T-helper 9 cell (primary cell): ENCODE data around the gene MAPRE3.

Source experiments
- DNase-seq: peaks from one replicate; pipeline ENCODE4 v3.0.0-alpha.2; 2020

The MAPRE3 gene

GRCh38 chr2:26986576-26986975 is 16.1 kb downstream of the MAPRE3 start:
- DNase-seq = no peak

DNA sequence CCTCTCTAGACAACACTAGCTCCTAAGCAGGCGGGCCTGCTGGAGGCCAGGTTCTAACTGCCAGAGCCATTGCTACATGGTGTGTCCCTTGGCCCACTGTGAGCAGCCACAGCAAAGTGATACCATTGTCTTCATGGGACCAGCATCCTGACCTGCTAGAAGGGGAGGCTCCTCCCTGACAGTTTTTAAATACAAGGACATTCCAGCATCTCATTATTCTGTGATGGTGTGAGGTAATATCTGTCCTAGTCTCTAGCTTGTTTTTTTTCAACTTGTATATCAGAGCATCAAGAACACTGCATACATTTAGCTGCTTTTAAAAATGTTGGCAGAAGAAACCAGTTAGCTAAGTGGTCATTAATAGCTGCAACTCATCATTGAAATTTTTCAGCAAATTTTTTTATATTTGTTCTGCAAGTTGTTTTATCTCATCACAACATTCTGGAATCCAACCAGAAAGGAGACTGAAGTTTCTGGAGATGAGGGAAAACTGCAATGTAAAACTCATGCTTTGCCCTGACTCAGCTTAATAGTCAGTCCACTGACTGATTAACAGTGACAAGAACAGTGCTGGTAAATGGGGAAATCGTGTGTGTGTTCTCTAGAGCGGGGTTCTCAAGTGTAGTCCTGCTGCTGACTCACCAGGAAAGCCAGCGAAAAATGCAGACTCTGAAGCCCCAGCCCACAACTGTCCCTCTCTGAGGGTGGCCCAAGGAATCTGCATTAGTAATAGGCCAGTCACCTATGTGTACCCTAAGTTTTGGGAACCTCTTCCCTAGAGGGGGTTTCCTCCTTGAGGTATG is 17.8 kb downstream of the MAPRE3 start:
- no peak for DNase-seq

DNA sequence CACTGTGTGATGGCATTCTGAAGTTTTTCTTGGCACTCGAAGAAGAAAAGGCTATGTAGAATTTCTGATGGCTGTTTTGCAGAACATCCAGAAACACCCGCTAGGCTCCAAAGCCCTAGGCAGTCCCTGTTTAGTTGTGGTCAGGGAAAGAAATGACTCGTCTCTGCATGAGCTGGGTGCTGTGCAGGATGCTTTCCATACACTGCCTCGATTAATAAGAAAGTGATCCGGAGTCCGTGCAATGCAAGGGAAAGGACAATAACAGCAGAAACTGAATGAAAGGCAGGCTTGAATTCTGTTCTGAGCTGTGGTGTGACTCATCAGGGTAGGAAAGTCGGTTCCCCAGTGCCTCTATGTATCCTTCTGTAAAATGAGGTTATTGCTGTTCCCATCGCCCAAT is 18.7 kb downstream of the MAPRE3 start:
- DNase-seq = no peak

GRCh38 chr2:26991717-26992116 is 21.3 kb downstream of the MAPRE3 start:
- no peak for DNase-seq

- no peak for DNase-seq
Measured at GRCh38 chr2:26993768-26994167, 23.3 kb downstream of the MAPRE3 start.

- no peak for DNase-seq
Measured at GRCh38 chr2:26994983-26995382, 24.5 kb downstream of the MAPRE3 start.

DNA sequence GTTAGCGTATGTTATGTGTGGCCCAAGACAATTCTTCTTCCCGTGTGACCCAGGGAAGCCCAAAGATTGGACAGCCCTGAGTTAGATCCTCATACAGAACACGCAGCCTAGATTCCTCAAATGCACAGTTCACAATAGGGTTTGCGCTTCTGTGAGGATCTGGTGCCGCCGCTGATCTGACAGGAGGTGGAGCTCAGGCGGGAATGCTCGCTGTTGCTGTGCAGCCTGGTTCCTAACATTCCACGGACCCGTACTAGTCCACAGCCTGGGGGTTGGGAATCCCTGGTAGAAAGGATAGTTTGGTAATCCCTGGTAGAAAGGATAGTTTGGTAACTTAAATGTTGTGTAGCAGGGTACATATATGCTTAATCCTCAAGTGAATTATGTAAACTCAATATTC is 27.0 kb downstream of the MAPRE3 start:
- DNase-seq = no peak

DNA sequence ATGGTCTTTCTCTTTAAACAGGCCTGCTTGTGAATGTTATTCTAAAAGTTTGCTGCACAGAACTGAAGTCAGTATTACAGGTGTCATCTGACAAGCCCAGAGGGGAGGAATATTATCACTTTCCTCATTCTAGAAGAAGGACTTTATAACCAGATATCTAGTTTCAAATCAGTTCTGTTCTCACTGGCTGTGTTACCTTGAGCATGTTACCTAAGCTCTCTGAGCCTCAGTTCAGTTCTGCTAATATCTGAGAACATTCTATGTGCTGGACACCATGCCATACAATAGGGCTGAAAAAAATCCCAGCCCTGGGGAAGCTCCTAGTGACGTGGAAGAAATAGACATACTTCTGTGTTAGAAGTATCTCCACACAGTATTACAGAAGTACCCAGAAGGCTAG is 27.9 kb downstream of the MAPRE3 start:
- DNase-seq = no peak

GRCh38 chr2:27000228-27000627 is 29.8 kb downstream of the MAPRE3 start:
- DNase-seq = no peak

DNA sequence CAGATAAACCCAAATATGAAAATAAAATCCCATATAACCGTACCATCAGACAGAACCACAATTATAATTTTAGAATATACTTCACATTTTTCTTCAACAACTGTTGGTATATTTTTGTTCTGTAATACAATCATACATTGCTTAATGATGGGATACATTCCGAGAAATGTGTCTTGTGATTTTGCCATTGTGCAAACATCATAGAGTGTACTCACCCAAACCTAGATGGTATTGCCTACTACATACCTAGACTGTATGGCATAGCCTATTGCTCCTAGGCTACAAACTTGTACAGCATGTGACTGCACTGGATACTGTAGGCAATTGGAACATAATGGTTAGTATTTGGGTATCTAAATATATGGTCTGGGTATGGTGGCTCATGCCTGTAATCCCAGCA is 30.6 kb downstream of the MAPRE3 start:
- DNase-seq = no peak

- DNase-seq = no peak
Measured at GRCh38 chr2:27001950-27002349, 31.5 kb downstream of the MAPRE3 start.

GRCh38 chr2:27003007-27003406 is 32.6 kb downstream of the MAPRE3 start:
- no peak for DNase-seq

DNA sequence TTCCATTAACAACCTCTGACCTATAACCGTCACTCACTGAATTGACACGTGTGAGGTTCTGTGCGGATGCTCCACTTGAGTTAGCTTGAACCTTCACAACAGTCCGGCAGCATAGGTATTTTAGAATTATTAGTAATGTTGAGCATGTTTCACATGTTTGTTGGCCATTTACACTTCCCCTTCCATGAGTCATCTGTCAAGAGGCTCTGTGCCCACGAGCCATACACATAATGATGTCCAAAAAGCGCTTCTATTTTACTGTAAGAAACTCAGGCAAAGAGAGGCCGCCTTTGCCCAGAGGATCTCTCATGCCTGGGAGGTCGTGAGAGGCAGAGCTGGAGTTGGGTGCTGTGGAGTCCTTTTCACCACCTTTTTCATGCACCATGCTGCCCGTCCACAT is 33.4 kb downstream of the MAPRE3 start:
- DNase-seq = no peak

- DNase-seq = no peak
Measured at GRCh38 chr2:27006602-27007415, 36.4 kb downstream of the MAPRE3 start.

GRCh38 chr2:27007416-27008374 is 37.3 kb downstream of the MAPRE3 start:
- DNase-seq = no peak

- no peak for DNase-seq
Measured at GRCh38 chr2:27008678-27009077, 38.2 kb downstream of the MAPRE3 start.

GRCh38 chr2:27009083-27009482 is 38.6 kb downstream of the MAPRE3 start:
- DNase-seq = no peak

DNA sequence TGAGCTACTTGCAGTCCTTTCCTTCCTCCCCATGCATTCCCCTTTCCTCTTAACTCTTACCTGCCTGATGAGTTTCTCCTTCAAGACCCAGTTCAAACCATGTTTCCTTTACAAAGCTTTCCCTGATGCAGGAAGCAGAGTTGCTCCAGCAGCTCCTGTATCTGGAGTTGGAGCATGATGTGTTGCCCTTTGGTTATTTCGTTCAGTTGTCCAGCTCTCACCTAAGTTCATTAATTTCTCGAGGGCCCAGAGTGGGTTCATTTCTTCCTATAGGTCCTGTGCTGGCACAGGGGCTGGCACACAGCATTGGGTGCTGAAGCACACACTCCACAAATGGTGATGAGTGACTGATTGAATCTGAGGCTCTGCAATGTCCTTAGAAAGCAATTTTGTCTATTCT is 39.3 kb downstream of the MAPRE3 start:
- no peak for DNase-seq

- DNase-seq = no peak
Measured at GRCh38 chr2:27010139-27010538, 39.7 kb downstream of the MAPRE3 start.

DNA sequence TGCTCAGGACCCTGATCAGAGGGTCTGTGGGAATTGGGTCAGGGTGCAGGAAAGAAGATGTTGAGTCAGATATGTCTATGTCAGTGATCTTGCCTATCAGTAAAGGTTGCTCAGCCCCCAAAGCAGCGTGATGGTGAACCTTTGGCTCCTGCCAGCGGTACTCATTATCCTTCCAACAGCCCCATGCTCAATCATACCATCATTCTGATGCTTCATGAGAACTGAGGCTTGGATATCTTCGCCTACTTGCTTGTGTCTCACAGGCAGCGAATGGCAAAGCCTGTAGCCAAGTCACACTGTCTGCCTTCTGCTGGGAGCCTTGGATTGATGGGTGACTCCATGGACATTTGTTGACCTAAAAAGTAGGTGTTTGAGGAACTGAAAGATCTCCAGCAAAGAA is 43.3 kb downstream of the MAPRE3 start:
- no peak for DNase-seq

DNA sequence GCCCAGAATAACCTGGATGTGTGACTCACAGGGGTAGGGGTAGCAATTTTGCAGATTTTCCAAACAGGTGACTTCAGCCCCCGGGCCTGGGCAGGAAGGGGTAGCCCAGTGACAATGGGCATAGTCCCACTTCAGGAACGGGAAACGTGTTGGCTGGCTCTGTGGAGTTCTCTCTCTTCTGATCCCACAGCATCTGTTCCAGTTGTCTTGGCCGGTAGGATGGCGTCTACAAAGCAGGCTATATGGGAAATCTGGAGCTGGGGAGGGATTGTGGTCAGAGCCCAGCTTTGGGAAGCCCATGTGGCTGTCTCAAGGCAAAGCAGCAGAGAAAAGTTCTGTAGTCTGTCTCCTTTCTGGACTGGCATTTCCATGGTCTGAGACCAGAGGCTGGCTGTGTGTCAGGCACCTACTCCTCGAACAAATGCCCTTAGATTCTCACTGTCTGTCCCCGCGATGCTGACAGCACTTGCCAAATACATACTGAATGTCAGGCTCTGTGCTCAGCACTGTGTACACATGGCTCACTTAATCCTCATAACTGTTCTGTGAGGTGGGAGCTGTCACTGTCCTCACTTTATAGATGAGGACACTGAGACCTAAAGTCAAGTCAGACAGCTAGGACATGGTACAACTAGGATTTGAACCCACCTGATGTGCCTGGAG is 44.5 kb downstream of the MAPRE3 start:
- no peak for DNase-seq

- peak; percentile 15 for DNase-seq
Measured at GRCh38 chr2:27016801-27017325, 46.4 kb downstream of the MAPRE3 start.
